DOHH2 (cell line): ENCODE data around the gene MAP3K10.

Experiments used
- H3F3A ChIP-seq: fragments of 200-600 bp; sonication (generic), shearing (Covaris generic); 2 replicates; pipeline ENCODE4 v1.6.0; 2016; ENCODE audit warnings: antibody characterized with exemption, mild to moderate bottlenecking; ENCODE audit not compliant: control insufficient read depth, insufficient read depth
- H3K27ac ChIP-seq: fragments of 200-600 bp; sonication (generic); 2 replicates; pipeline ENCODE4 v1.5.1; 2014; ENCODE audit warnings: low read depth, mild to moderate bottlenecking, low read length, moderate library complexity
- H3K27me3 ChIP-seq: fragments of 200-600 bp; sonication (generic); 2 replicates; pipeline ENCODE4 v1.6.1; 2014; ENCODE audit warnings: mild to moderate bottlenecking, low read length, mixed read lengths; ENCODE audit not compliant: control insufficient read depth
- H3K36me3 ChIP-seq: fragments of 200-600 bp; sonication (generic); 2 replicates; pipeline ENCODE4 v1.6.1; 2014; ENCODE audit warnings: mild to moderate bottlenecking, low read length, moderate library complexity, mixed read lengths; ENCODE audit not compliant: control insufficient read depth
- H3K4me1 ChIP-seq: fragments of 200-600 bp; sonication (generic); 2 replicates; pipeline ENCODE4 v1.6.1; 2014; ENCODE audit warnings: mild to moderate bottlenecking, low read length, mixed read lengths; ENCODE audit not compliant: control insufficient read depth
- H3K4me2 ChIP-seq: fragments of 200-600 bp; sonication (generic); 2 replicates; pipeline ENCODE4 v1.6.0; 2014; ENCODE audit warnings: mild to moderate bottlenecking, low read length, moderate library complexity
- H3K4me3 ChIP-seq: fragments of 200-600 bp; sonication (generic); 2 replicates; pipeline ENCODE4 v1.5.1; 2014; ENCODE audit warnings: mild to moderate bottlenecking, low read length, mixed read lengths
- H3K79me2 ChIP-seq: fragments of 200-600 bp; sonication (generic); 2 replicates; pipeline ENCODE4 v1.6.1; 2014; ENCODE audit warnings: mild to moderate bottlenecking, low read length, mixed read lengths; ENCODE audit not compliant: control insufficient read depth
- H3K9me2 ChIP-seq: fragments of 200-600 bp; sonication (generic); replicated peaks from 2 replicates; pipeline ENCODE4 v1.6.1; 2014; ENCODE audit warnings: mild to moderate bottlenecking, low read length, mixed read lengths; ENCODE audit not compliant: control insufficient read depth
- H3K9me3 ChIP-seq: fragments of 200-600 bp; sonication (generic); 2 replicates; pipeline ENCODE4 v1.6.1; 2014; ENCODE audit warnings: antibody characterized with exemption, low read length, mixed read lengths; ENCODE audit not compliant: control insufficient read depth, insufficient read depth
- H4K20me1 ChIP-seq: fragments of 200-600 bp; sonication (generic); 2 replicates; pipeline ENCODE4 v1.6.0; 2014; ENCODE audit warnings: low read depth, mild to moderate bottlenecking, antibody characterized with exemption, low read length, moderate library complexity; ENCODE audit not compliant: control insufficient read depth, insufficient read depth
- EZH2phosphoT487 ChIP-seq: fragments of 200-600 bp; sonication (generic); IDR thresholded peaks from 2 replicates; pipeline ENCODE4 v1.6.1; 2017; ENCODE audit warnings: borderline replicate concordance, mild to moderate bottlenecking, antibody characterized with exemption, low read length, moderate library complexity, mixed read lengths
- TF ChIP-seq, protein P1 (sequence below): fragments of 200-600 bp; sonication (generic); IDR thresholded peaks from one replicate; pipeline ENCODE4 v1.5.1; 2014; ENCODE audit warnings: antibody characterized with exemption, mild to moderate bottlenecking, low read depth, low read length; ENCODE audit not compliant: poor library complexity, severe bottlenecking

MAP3K10 gene

GRCh38 chr19:40262422-40262821, 71.2 kb downstream of the MAP3K10 start:
- no peak overlapping the region for H3K27ac ChIP-seq
- H3K9me2 ChIP-seq, result no peaks in the 10 kb centered on the region
- H3K4me3 ChIP-seq, result no peak overlapping the region
- peaks cover 4% of the 10 kb centered on the region; the same call in 1 of the 2 replicates for H4K20me1 ChIP-seq
- H3K4me1 ChIP-seq, result peaks cover under 1% of the 10 kb centered on the region
- H3F3A ChIP-seq, result peaks cover 3% of the 10 kb centered on the region; the same call in 1 of the 2 replicates
- H3K4me2 ChIP-seq, result no peak overlapping the region
- no peaks in the 10 kb centered on the region for H3K27me3 ChIP-seq
- peaks cover 27% of the 10 kb centered on the region for H3K36me3 ChIP-seq
- H3K79me2 ChIP-seq, result peaks cover 49% of the 10 kb centered on the region
- TF ChIP-seq, protein P1, sequence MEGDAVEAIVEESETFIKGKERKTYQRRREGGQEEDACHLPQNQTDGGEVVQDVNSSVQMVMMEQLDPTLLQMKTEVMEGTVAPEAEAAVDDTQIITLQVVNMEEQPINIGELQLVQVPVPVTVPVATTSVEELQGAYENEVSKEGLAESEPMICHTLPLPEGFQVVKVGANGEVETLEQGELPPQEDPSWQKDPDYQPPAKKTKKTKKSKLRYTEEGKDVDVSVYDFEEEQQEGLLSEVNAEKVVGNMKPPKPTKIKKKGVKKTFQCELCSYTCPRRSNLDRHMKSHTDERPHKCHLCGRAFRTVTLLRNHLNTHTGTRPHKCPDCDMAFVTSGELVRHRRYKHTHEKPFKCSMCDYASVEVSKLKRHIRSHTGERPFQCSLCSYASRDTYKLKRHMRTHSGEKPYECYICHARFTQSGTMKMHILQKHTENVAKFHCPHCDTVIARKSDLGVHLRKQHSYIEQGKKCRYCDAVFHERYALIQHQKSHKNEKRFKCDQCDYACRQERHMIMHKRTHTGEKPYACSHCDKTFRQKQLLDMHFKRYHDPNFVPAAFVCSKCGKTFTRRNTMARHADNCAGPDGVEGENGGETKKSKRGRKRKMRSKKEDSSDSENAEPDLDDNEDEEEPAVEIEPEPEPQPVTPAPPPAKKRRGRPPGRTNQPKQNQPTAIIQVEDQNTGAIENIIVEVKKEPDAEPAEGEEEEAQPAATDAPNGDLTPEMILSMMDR, result no peak
- no peak for TF ChIP-seq EZH2phosphoT487
- no peaks in the 10 kb centered on the region for H3K9me3 ChIP-seq

DNA sequence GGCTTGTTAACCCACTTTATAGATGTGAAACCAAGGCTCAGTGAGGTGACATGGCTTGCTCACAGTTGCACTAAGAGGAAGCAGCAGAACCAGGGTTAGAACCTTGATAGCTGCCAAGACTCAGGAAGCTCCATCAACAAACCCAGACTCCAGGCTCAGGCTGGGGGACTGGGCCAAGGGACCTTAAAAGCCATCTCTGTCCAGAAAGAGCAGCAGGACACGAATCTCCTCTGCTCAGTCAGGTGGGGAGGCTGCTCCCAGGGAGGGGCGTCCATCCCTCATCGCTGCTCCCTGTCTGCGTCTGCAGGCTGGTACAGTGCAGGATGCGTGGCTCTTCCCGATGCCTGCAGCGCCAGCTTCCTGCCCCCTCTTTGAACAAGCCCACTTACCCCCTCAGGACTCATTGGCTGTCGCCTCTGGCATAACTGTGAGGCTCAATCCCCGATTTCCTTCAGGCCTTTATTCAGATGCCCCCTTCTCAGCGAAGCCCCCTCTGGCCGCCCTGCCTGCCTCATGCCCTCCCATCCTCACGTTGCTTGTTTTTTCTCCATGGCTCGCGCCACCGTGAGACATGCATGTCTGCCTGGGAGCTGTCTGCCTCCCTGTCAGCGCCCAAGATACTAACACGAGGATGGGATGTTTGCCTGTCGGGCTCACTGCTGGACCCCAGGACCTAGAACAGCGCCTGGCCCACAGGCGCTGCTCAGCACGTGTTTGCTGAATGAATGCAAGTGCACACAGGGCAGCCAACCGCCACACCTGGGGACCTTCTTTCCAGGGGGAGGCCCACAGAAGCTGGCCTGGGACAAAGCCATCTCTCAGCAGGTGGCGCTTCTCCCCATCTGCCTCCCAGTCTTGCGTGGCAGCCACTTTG, 72.5 kb downstream of the MAP3K10 start:
- H3K4me3 ChIP-seq, result no peak overlapping the region
- H3K9me3 ChIP-seq, result no peaks in the 10 kb centered on the region
- no peaks in the 10 kb centered on the region for H3K27me3 ChIP-seq
- TF ChIP-seq, protein P1, result no peak
- H3K79me2 ChIP-seq, result peaks cover 51% of the 10 kb centered on the region
- peaks cover 30% of the 10 kb centered on the region for H3K36me3 ChIP-seq
- no peaks in the 10 kb centered on the region for H3K9me2 ChIP-seq
- H3K4me2 ChIP-seq, result no peak overlapping the region
- H3K4me1 ChIP-seq, result peaks cover 13% of the 10 kb centered on the region
- peaks cover 3% of the 10 kb centered on the region; the same call in 1 of the 2 replicates for H3F3A ChIP-seq
- H4K20me1 ChIP-seq, result peaks cover 4% of the 10 kb centered on the region; the same call in 1 of the 2 replicates
- no peak overlapping the region for H3K27ac ChIP-seq

- no peak overlapping the region for H3K4me2 ChIP-seq
- H3K9me2 ChIP-seq, result no peaks in the 10 kb centered on the region
- no peaks in the 10 kb centered on the region for H3K9me3 ChIP-seq
- H3K4me3 ChIP-seq, result no peak overlapping the region
- H3K27me3 ChIP-seq, result no peaks in the 10 kb centered on the region
- H3K4me1 ChIP-seq, result peaks cover 16% of the 10 kb centered on the region
- TF ChIP-seq, protein P1, result no peak
- no peak for TF ChIP-seq EZH2phosphoT487
- H4K20me1 ChIP-seq, result peaks cover 4% of the 10 kb centered on the region; the same call in 1 of the 2 replicates
- H3K36me3 ChIP-seq, result peaks cover 34% of the 10 kb centered on the region
- no peaks in the 10 kb centered on the region for H3F3A ChIP-seq
- H3K27ac ChIP-seq, result no peak overlapping the region
- peaks cover 53% of the 10 kb centered on the region for H3K79me2 ChIP-seq
These were observed 73.3 kb downstream of the MAP3K10 start for GRCh38 chr19:40264314-40265054.
